GM23248 (cell line): ENCODE results near the gene LRRC75A. TPM values are rescaled to one million over a fixed set of nuclear protein-coding genes. Genes with fewer than 3 reads are reported as not detected.
A peak's percentile ranks its signal among the peaks of the same experiment; 100 is the strongest.

Experiments
- DNase-seq: peaks from one replicate; pipeline ENCODE4 v3.0.0-alpha.2; 2015
- H2AFZ ChIP-seq: fragments of 200-600 bp; sonication (generic); 2 replicates; pipeline ENCODE4 v1.6.1; 2016; ENCODE audit warnings: antibody characterized with exemption
- H3F3A ChIP-seq: fragments of 200-600 bp; sonication (generic); 2 replicates; pipeline ENCODE4 v1.6.1; 2016; ENCODE audit warnings: mild to moderate bottlenecking, antibody characterized with exemption, mixed run types; ENCODE audit not compliant: insufficient read depth
- H3K27ac ChIP-seq: fragments of 200-600 bp; sonication (generic); 2 replicates; pipeline ENCODE4 v1.5.1; 2016; ENCODE audit warnings: mild to moderate bottlenecking
- H3K27me3 ChIP-seq: fragments of 200-600 bp; sonication (generic); replicated peaks from 2 replicates; pipeline ENCODE4 v1.6.1; 2016; ENCODE audit warnings: mild to moderate bottlenecking; ENCODE audit not compliant: insufficient read depth
- H3K36me3 ChIP-seq: fragments of 200-600 bp; sonication (generic); 2 replicates; pipeline ENCODE4 v1.6.1; 2016; ENCODE audit warnings: low read depth, mild to moderate bottlenecking
- H3K4me1 ChIP-seq: fragments of 200-600 bp; sonication (generic); 2 replicates; pipeline ENCODE4 v1.6.1; 2016; ENCODE audit warnings: mild to moderate bottlenecking; ENCODE audit not compliant: insufficient read depth
- H3K4me2 ChIP-seq: fragments of 200-600 bp; sonication (generic); one replicate; pipeline ENCODE4 v1.6.1; 2016; ENCODE audit warnings: mild to moderate bottlenecking; ENCODE audit not compliant: unreplicated experiment
- H3K4me3 ChIP-seq: fragments of 200-600 bp; sonication (generic); 2 replicates; pipeline ENCODE4 v1.5.1; 2016; ENCODE audit warnings: mild to moderate bottlenecking
- H3K79me2 ChIP-seq: fragments of 200-600 bp; sonication (generic); 2 replicates; pipeline ENCODE4 v1.6.1; 2016; ENCODE audit warnings: mild to moderate bottlenecking; ENCODE audit not compliant: insufficient read depth
- H3K9ac ChIP-seq: fragments of 200-600 bp; sonication (generic); 2 replicates; pipeline ENCODE4 v1.6.1; 2016; ENCODE audit warnings: mild to moderate bottlenecking
- H3K9me2 ChIP-seq: fragments of 200-600 bp; sonication (generic); 2 replicates; pipeline ENCODE4 v1.6.1; 2016; ENCODE audit warnings: mixed run types, mild to moderate bottlenecking, moderate library complexity; ENCODE audit not compliant: insufficient read depth
- H3K9me3 ChIP-seq: fragments of 200-600 bp; sonication (generic); one replicate; pipeline ENCODE4 v1.6.1; 2017; ENCODE audit warnings: low read depth
- H4K20me1 ChIP-seq: fragments of 200-600 bp; sonication (generic); 2 replicates; pipeline ENCODE4 v1.6.0; 2016; ENCODE audit not compliant: insufficient read depth
- EZH2 ChIP-seq: fragments of 200-600 bp; sonication (generic); IDR thresholded peaks from 2 replicates; pipeline ENCODE4 v1.6.1; 2018; ENCODE audit warnings: antibody characterized with exemption, mild to moderate bottlenecking; ENCODE audit not compliant: insufficient read depth, poor library complexity, severe bottlenecking
- EZH2phosphoT487 ChIP-seq: fragments of 200-600 bp; sonication (generic); IDR thresholded peaks from 2 replicates; pipeline ENCODE4 v1.6.1; 2018; ENCODE audit warnings: antibody characterized with exemption, moderate library complexity, mild to moderate bottlenecking, low read depth; ENCODE audit not compliant: insufficient read depth
- WGBS, 2 experiments: methylation state at CpG; one replicate each; pipeline ENCODE4 v1.1.6; 2015 to 2017; ENCODE audit warnings: low lambda C conversion rate in 2 of 2, low coverage in 1 of 2; ENCODE audit errors: missing lambda C conversion rate in 2 of 2; 5-methylcytosine and 5-hydroxymethylcytosine counted together
- in situ Hi-C: fragments of 300-500 bp; cut with MboI; formaldehyde crosslinking; loops from 2 replicates; pipeline ENCODE4 v1.15.0; 2020
- polyA plus RNA-seq: library from polyadenylated mRNA; unstranded; fragments of >200 nt; fragmentation: Nextera tagmentation; extraction: Ambion mirVana; gene quantifications from 2 replicates; pipeline ENCODE4 v1.2.1, GENCODE V29; 2016
- total RNA-seq: library from RNA; depleted of rRNA; stranded (reverse); fragments of >200 nt; shearing (Covaris generic); gene quantifications from 2 replicates; pipeline ENCODE4 v1.2.3, GENCODE V29; 2014

The LRRC75A gene
- total and polyA plus RNA-seq, 2 experiments from 2014 or later = 0.22 to 0.54 TPM

- H3K27ac ChIP-seq = no peak overlapping the region
- no peak overlapping the region for H3K4me3 ChIP-seq
- H3K4me1 ChIP-seq = peaks cover 8% of the 10 kb centered on the region
- peak; percentile 58 for DNase-seq
- no peaks in the 10 kb centered on the region for H3F3A ChIP-seq
- no peaks in the 10 kb centered on the region for H3K27me3 ChIP-seq
- no peaks in the 10 kb centered on the region for H3K9me2 ChIP-seq
- in situ Hi-C loops = no loop called here
- no peaks in the 10 kb centered on the region for H4K20me1 ChIP-seq
- no peak overlapping the region for H3K4me2 ChIP-seq
- H3K36me3 ChIP-seq = no peaks in the 10 kb centered on the region
- 32 to 33% methylated on average over 6 of the region's 6 CpGs for WGBS, 2 experiments
- H3K9ac ChIP-seq = no peak overlapping the region
- TF ChIP-seq EZH2 = no peak
- no peak for TF ChIP-seq EZH2phosphoT487
- H2AFZ ChIP-seq = peak overlapping the region; percentile 48; the same call in 1 of the 2 replicates
- no peaks in the 10 kb centered on the region for H3K79me2 ChIP-seq
- H3K9me3 ChIP-seq = no peaks in the 10 kb centered on the region
Observed at GRCh38 chr17:16478649-16479048, 13.3 kb downstream of the LRRC75A start.

GRCh38 chr17:16477666-16478065 lies 14.3 kb downstream of the LRRC75A start:
- Histone ChIP-seq H3K9me3 (no peaks in the 10 kb centered on the region), H3K79me2 (no peaks in the 10 kb centered on the region), H3K36me3 (no peaks in the 10 kb centered on the region), H3K9me2 (no peaks in the 10 kb centered on the region), H3K4me2 (no peak overlapping the region), H3K9ac (peak overlapping the region; percentile 65), H2AFZ (peak overlapping the region; percentile 74), H3K27me3 (no peaks in the 10 kb centered on the region), H4K20me1 (no peaks in the 10 kb centered on the region), H3K4me3 (no peak overlapping the region), H3F3A (no peaks in the 10 kb centered on the region), H3K27ac (peak overlapping the region; percentile 43), H3K4me1 (peaks cover 8% of the 10 kb centered on the region)
- 70 to 82% methylated on average over 5 to 8 of the region's 8 CpGs for WGBS, 2 experiments
- no peak for DNase-seq
- TF ChIP-seq EZH2 (no peak), EZH2phosphoT487 (no peak)
- in situ Hi-C loops = no loop called here

- H3F3A ChIP-seq = no peaks in the 10 kb centered on the region
- in situ Hi-C loops = no loop called here
- peaks cover 8% of the 10 kb centered on the region for H3K4me1 ChIP-seq
- H3K27ac ChIP-seq = peak overlapping the region; percentile 43
- H4K20me1 ChIP-seq = no peaks in the 10 kb centered on the region
- H3K36me3 ChIP-seq = no peaks in the 10 kb centered on the region
- TF ChIP-seq EZH2phosphoT487 (no peak), EZH2 (no peak)
- H3K9ac ChIP-seq = peak overlapping the region; percentile 65
- no peaks in the 10 kb centered on the region for H3K9me3 ChIP-seq
- 6 to 9% methylated on average over 5 of the region's 5 CpGs for WGBS, 2 experiments
- H3K27me3 ChIP-seq = no peaks in the 10 kb centered on the region
- DNase-seq = peak; percentile 93
- no peaks in the 10 kb centered on the region for H3K9me2 ChIP-seq
- peak overlapping the region; percentile 74 for H2AFZ ChIP-seq
- H3K79me2 ChIP-seq = no peaks in the 10 kb centered on the region
- H3K4me3 ChIP-seq = no peak overlapping the region
- H3K4me2 ChIP-seq = no peak overlapping the region
Observed at GRCh38 chr17:16477255-16477654, 14.7 kb downstream of the LRRC75A start.

- peaks cover 10% of the 10 kb centered on the region for H3K4me1 ChIP-seq
- H4K20me1 ChIP-seq = no peaks in the 10 kb centered on the region
- 94 to 97% methylated on average over 4 of the region's 4 CpGs for whole genome bisulfite sequencing, 2 experiments
- H3K9me2 ChIP-seq = no peaks in the 10 kb centered on the region
- no peak for DNase-seq
- no peak overlapping the region for H3K4me2 ChIP-seq
- H2AFZ ChIP-seq = no peak overlapping the region
- H3K9ac ChIP-seq = no peak overlapping the region
- TF ChIP-seq EZH2 (no peak), EZH2phosphoT487 (no peak)
- H3K9me3 ChIP-seq = no peaks in the 10 kb centered on the region
- no peak overlapping the region for H3K4me3 ChIP-seq
- no peaks in the 10 kb centered on the region for H3K36me3 ChIP-seq
- H3K79me2 ChIP-seq = no peaks in the 10 kb centered on the region
- H3K27me3 ChIP-seq = no peaks in the 10 kb centered on the region
- H3K27ac ChIP-seq = no peak overlapping the region
- H3F3A ChIP-seq = no peaks in the 10 kb centered on the region
- in situ Hi-C loops = no loop called here
Observed at GRCh38 chr17:16475179-16475704, 16.8 kb downstream of the LRRC75A start.
